H1 (cell line): ENCODE measurements around the gene KIF1B. TPM values are rescaled to one million over a fixed set of nuclear protein-coding genes. Genes with fewer than 3 reads are reported as not detected.
A peak's percentile ranks its signal among the peaks of the same experiment; 100 is the strongest.

Experiments
- CTCF ChIA-PET: fragments of 300-600 bp; sonication (Branson Sonifier 250); formaldehyde crosslinking; loops from one replicate; lab custom pipeline; 2021; ENCODE audit not compliant: partially characterized antibody; lab: Charles Lee
- POLR2A ChIA-PET: fragments of 300-600 bp; sonication (Branson Sonifier 250); formaldehyde crosslinking; loops from one replicate; lab custom pipeline; 2021; ENCODE audit warnings: inconsistent platforms; ENCODE audit not compliant: partially characterized antibody; lab: Charles Lee
- DNase-seq, 2 experiments: peaks; one replicate each; pipeline versions ENCODE4 v3.0.0 to v3.0.0-alpha.2; 2010 to 2022; ENCODE audit warnings: low spot score in 2 of 2, low read depth in 1 of 2, mixed read lengths in 1 of 2
- FAIRE-seq: peaks from 2 replicates; lab custom pipeline; 2011; peaks lifted over from hg19 to GRCh38; lab: Jason Lieb, UNC
- H2AFZ ChIP-seq: 2 replicates; pipeline ENCODE4 v1.8.1; 2012; ENCODE audit warnings: low read length, inconsistent platforms
- H2AK5ac ChIP-seq: 2 replicates; pipeline ENCODE4 v1.6.1; 2013; ENCODE audit warnings: low read depth, low read length
- H2BK120ac ChIP-seq: replicated peaks from 2 replicates; pipeline ENCODE3; 2013; ENCODE audit warnings: low read depth, low read length, inconsistent platforms
- H2BK12ac ChIP-seq: 2 replicates; pipeline ENCODE4 v1.6.1; 2013; ENCODE audit warnings: low read depth, low read length
- H2BK15ac ChIP-seq: 2 replicates; pipeline ENCODE4 v1.6.1; 2013; ENCODE audit warnings: low read length
- H2BK20ac ChIP-seq: 2 replicates; pipeline ENCODE4 v1.6.1; 2013; ENCODE audit warnings: low read length
- H2BK5ac ChIP-seq: 2 replicates; pipeline ENCODE4 v1.6.1; 2013; ENCODE audit warnings: low read depth, low read length
- H3K14ac ChIP-seq: 2 replicates; pipeline ENCODE4 v1.6.1; 2013; ENCODE audit warnings: inconsistent platforms; ENCODE audit not compliant: insufficient read length
- H3K18ac ChIP-seq: 2 replicates; pipeline ENCODE4 v1.6.1; 2013; ENCODE audit warnings: low read length; ENCODE audit errors: extremely low read depth
- H3K23ac ChIP-seq: 2 replicates; pipeline ENCODE4 v1.6.1; 2013; ENCODE audit warnings: inconsistent platforms; ENCODE audit not compliant: insufficient read length
- H3K23me2 ChIP-seq: 2 replicates; pipeline ENCODE4 v1.6.1; 2013; ENCODE audit warnings: low read depth, low read length
- H3K27ac ChIP-seq: 2 replicates; pipeline ENCODE4 v1.6.1; 2011; ENCODE audit warnings: low read depth, low read length, inconsistent platforms
- H3K27me3 ChIP-seq, 4 experiments: replicated peaks in 1 of 4; 1 replicate in 1 of 4; 2 replicates in 3 of 4; pipeline versions ENCODE4 v1.6.1 to v1.8.1; 2011 to 2013; ENCODE audit warnings: low read length in 3 of 4, mild to moderate bottlenecking in 3 of 4, inconsistent platforms in 2 of 4, mixed read lengths in 2 of 4, moderate library complexity in 1 of 4; ENCODE audit not compliant: control insufficient read depth in 3 of 4, insufficient read depth in 3 of 4; ENCODE audit errors: extremely low read depth in 1 of 4
- H3K36me3 ChIP-seq, 4 experiments: 2 replicates each; pipeline versions ENCODE4 v1.6.1 to v1.8.1; 2011 to 2013; ENCODE audit warnings: mild to moderate bottlenecking in 4 of 4, low read length in 3 of 4, moderate library complexity in 2 of 4, control low read depth in 1 of 4, inconsistent platforms in 1 of 4; ENCODE audit not compliant: insufficient read depth in 4 of 4, control insufficient read depth in 2 of 4
- H3K4ac ChIP-seq: replicated peaks from 2 replicates; pipeline ENCODE3; 2013; ENCODE audit warnings: low read length, low read depth, mixed read lengths, inconsistent platforms; ENCODE audit not compliant: insufficient read length
- H3K4me1 ChIP-seq, 4 experiments: replicated peaks in 1 of 4; 1 replicate in 1 of 4; 2 replicates in 3 of 4; pipeline versions ENCODE4 v1.6.1 to v1.8.1; 2011 to 2013; ENCODE audit warnings: low read length in 3 of 4, inconsistent platforms in 2 of 4, mixed read lengths in 1 of 4; ENCODE audit not compliant: insufficient read depth in 4 of 4, control insufficient read depth in 3 of 4
- H3K4me2 ChIP-seq, 2 experiments: 2 replicates each; pipeline versions ENCODE4 v1.6.1 to v1.8.1; 2011 to 2013; ENCODE audit warnings: low read depth in 2 of 2, low read length in 2 of 2, control low read depth in 1 of 2, inconsistent platforms in 1 of 2, mild to moderate bottlenecking in 1 of 2; ENCODE audit not compliant: insufficient read depth in 1 of 2
- H3K4me3 ChIP-seq, 4 experiments: fragments of 200-600, 300-600 bp in 1 of 4; sonication (generic), shearing (Covaris generic), sonication (Bioruptor Twin) in 1 of 4; 2 replicates each; pipeline versions ENCODE4 v1.5.1 to v1.8.1; 2011 to 2016; ENCODE audit warnings: low read length in 4 of 4, low read depth in 3 of 4, control low read depth in 2 of 4, inconsistent platforms in 2 of 4, mild to moderate bottlenecking in 2 of 4, mixed read lengths in 1 of 4, moderate library complexity in 1 of 4; ENCODE audit not compliant: insufficient read depth in 2 of 4; ENCODE audit errors: extremely low read depth in 1 of 4
- H3K56ac ChIP-seq: replicated peaks from 2 replicates; pipeline ENCODE3; 2013; ENCODE audit warnings: low read depth, mild to moderate bottlenecking, mixed read lengths, low read length, inconsistent platforms; ENCODE audit not compliant: insufficient read length
- H3K79me1 ChIP-seq: 2 replicates; pipeline ENCODE4 v1.6.1; 2013; ENCODE audit warnings: low read depth, low read length, control low read depth
- H3K79me2 ChIP-seq, 2 experiments: 2 replicates each; pipeline versions ENCODE4 v1.6.1 to v1.8.1; 2012 to 2013; ENCODE audit warnings: low read length in 2 of 2, mild to moderate bottlenecking in 2 of 2, inconsistent platforms in 1 of 2; ENCODE audit not compliant: insufficient read depth in 2 of 2, control insufficient read depth in 1 of 2
- H3K9ac ChIP-seq, 4 experiments: replicated peaks in 1 of 4; 1 replicate in 1 of 4; 2 replicates in 3 of 4; pipeline versions ENCODE4 v1.6.1 to v1.8.1; 2011 to 2013; ENCODE audit warnings: low read depth in 3 of 4, low read length in 3 of 4, control low read depth in 2 of 4, mild to moderate bottlenecking in 2 of 4, moderate library complexity in 2 of 4, inconsistent platforms in 1 of 4; ENCODE audit errors: extremely low read depth in 1 of 4
- H3K9me3 ChIP-seq, 2 experiments: 2 replicates each; pipeline versions ENCODE4 v1.6.1 to v1.8.1; 2012 to 2013; ENCODE audit warnings: mild to moderate bottlenecking in 2 of 2, moderate library complexity in 2 of 2, control low read depth in 1 of 2, inconsistent platforms in 1 of 2, low read depth in 1 of 2, low read length in 1 of 2, mixed read lengths in 1 of 2; ENCODE audit not compliant: insufficient read depth in 2 of 2
- H4K20me1 ChIP-seq, 2 experiments: replicated peaks in 1 of 2; 2 replicates each; pipeline versions ENCODE3 to v1.8.1; 2011 to 2013; ENCODE audit warnings: inconsistent platforms in 2 of 2, low read length in 2 of 2, mild to moderate bottlenecking in 1 of 2; ENCODE audit not compliant: insufficient read depth in 2 of 2, control insufficient read depth in 1 of 2
- H4K5ac ChIP-seq: 2 replicates; pipeline ENCODE4 v1.6.1; 2013; ENCODE audit warnings: low read length, low read depth, mixed read lengths, inconsistent platforms; ENCODE audit not compliant: insufficient read length
- H4K8ac ChIP-seq: 2 replicates; pipeline ENCODE4 v1.8.0; 2013; ENCODE audit warnings: mild to moderate bottlenecking, moderate library complexity, low read length, inconsistent platforms; ENCODE audit not compliant: insufficient read depth; ENCODE audit errors: extremely low read depth
- H4K91ac ChIP-seq: replicated peaks from 2 replicates; pipeline ENCODE3; 2013; ENCODE audit warnings: low read length, mixed read lengths, inconsistent platforms; ENCODE audit not compliant: insufficient read length
- BRCA1 ChIP-seq: IDR thresholded peaks from 2 replicates; pipeline ENCODE4 v1.6.1; 2012; ENCODE audit warnings: low read depth, low read length, improper control_type of control experiment
- CTCF ChIP-seq, 3 experiments: IDR thresholded peaks; 1 replicate in 2 of 3; 2 replicates in 1 of 3; pipeline versions ENCODE4 v1.5.1 to v1.6.1; 2011; ENCODE audit warnings: low read length in 3 of 3, mild to moderate bottlenecking in 3 of 3, inconsistent platforms in 2 of 3, low read depth in 1 of 3, moderate library complexity in 1 of 3; ENCODE audit not compliant: insufficient read depth in 1 of 3; ENCODE audit errors: control extremely low read depth in 1 of 3
- MAFK ChIP-seq: IDR thresholded peaks from 2 replicates; pipeline ENCODE4 v1.6.1; 2012; ENCODE audit warnings: low read depth, mild to moderate bottlenecking, improper control_type of control experiment, low read length
- SIN3A ChIP-seq, 2 experiments: IDR thresholded peaks in 1 of 2; conservative IDR thresholded peaks in 1 of 2; 2 replicates each; pipeline ENCODE4 v1.6.1; 2011 to 2012; ENCODE audit warnings: low read length in 2 of 2, improper control_type of control experiment in 1 of 2, low read depth in 1 of 2, mild to moderate bottlenecking in 1 of 2
- SIRT6 ChIP-seq: IDR thresholded peaks from one replicate; pipeline ENCODE4 v1.7.1; 2012; ENCODE audit warnings: low read length, inconsistent platforms
- TEAD4 ChIP-seq: IDR thresholded peaks from 2 replicates; pipeline ENCODE4 v1.6.1; 2012; ENCODE audit warnings: low read depth, low read length, inconsistent platforms, mixed read lengths
- WGBS, 2 experiments: shearing (Covaris generic) in 1 of 2; methylation state at CpG; one replicate each; pipeline versions ENCODE4 v1.1.6 to v1.1.7; 2013 to 2015; ENCODE audit warnings: low lambda C conversion rate in 2 of 2, mixed read lengths in 2 of 2, inconsistent platforms in 1 of 2, low coverage in 1 of 2, missing lambda C conversion rate in 1 of 2; ENCODE audit not compliant: insufficient replicate concordance in 2 of 2, insufficient coverage in 1 of 2, insufficient read length in 1 of 2; ENCODE audit errors: extremely low coverage in 1 of 2, missing lambda C conversion rate in 1 of 2; 5-methylcytosine and 5-hydroxymethylcytosine counted together
- polyA plus RNA-seq, 7 experiments: library from polyadenylated mRNA; depleted of rRNA in 3 of 7; stranded (reverse) in 5 of 7; unstranded in 2 of 7; fragments of >200 nt in 5 of 7; fragments of 200-250 nt in 2 of 7; gene quantifications; 1 replicate in 5 of 7; 2 replicates in 1 of 7; 4 replicates in 1 of 7; pipeline versions ENCODE4 v1.2.1 to v1.2.3, GENCODE V29; 2011 to 2013; ENCODE audit warnings: missing spikeins in 2 of 7, mixed read lengths in 2 of 7
- total RNA-seq: library from RNA; stranded (reverse); fragmentation: NEBNext Ultra II Directional; extraction: Animal tissue kit (Norgen Biotek cat#: 25700); gene quantifications from 2 replicates; pipeline ENCODE4 v1.2.1, GENCODE V29; 2021

KIF1B gene
- total and polyA plus RNA-seq, 2 of the 8 experiments (the other 6 are each of a cell fraction or from before 2014, with no cell fraction given), result 39.1 to 74.2 TPM

- H3K4me1 ChIP-seq, result peaks cover 0 to 2% (median under 1%) of the 10 kb centered on the region in 4 experiments; a peak in 1 of 7 replicates
- no peak for DNase-seq
- H2BK15ac ChIP-seq, result no peak overlapping the region
- H2BK20ac ChIP-seq, result no peak overlapping the region
- H3K14ac ChIP-seq, result no peak overlapping the region
- no peak overlapping the region for H2BK120ac ChIP-seq
- H3K23ac ChIP-seq, result no peak overlapping the region
- H3K4ac ChIP-seq, result no peak overlapping the region
- no peaks in the 10 kb centered on the region for H3K79me2 ChIP-seq
- H4K8ac ChIP-seq, result no peak overlapping the region
- 87% methylated on average over 4 of the region's 4 CpGs; no CpG with 5 or more reads in 1 of the 2 experiments for WGBS, 2 experiments
- H3K79me1 ChIP-seq, result no peaks in the 10 kb centered on the region
- no peaks in the 10 kb centered on the region; the same call in 1 of the 2 replicates for H3K23me2 ChIP-seq
- H4K91ac ChIP-seq, result no peak overlapping the region
- H3K27ac ChIP-seq, result no peak overlapping the region
- no peak overlapping the region for H3K18ac ChIP-seq
- CTCF ChIA-PET, result interaction anchor here (0.6 to 1.1 kb wide), 3 partner anchors 15 to 322 kb away, joined by 3 to 4 read pairs (median 3); no protein-coding TSS in a partner anchor
- no peak overlapping the region for H2BK5ac ChIP-seq
- no peak overlapping the region for H2AK5ac ChIP-seq
- no peaks in the 10 kb centered on the region for H3K9me3 ChIP-seq
- H3K27me3 ChIP-seq, result no peaks in the 10 kb centered on the region
- H2BK12ac ChIP-seq, result no peak overlapping the region
- no peak overlapping the region for H3K56ac ChIP-seq
- H3K4me2 ChIP-seq, result no peak overlapping the region
- POLR2A ChIA-PET, result interaction anchor here (0.7 kb wide), 1 partner anchor 257 kb away, joined by 3 read pairs; no protein-coding TSS in a partner anchor
- no peak overlapping the region for H3K9ac ChIP-seq
- H2AFZ ChIP-seq, result peak overlapping the region; percentile 85; the same call in 1 of the 2 replicates
- no peaks in the 10 kb centered on the region for H3K36me3 ChIP-seq
- no peak overlapping the region for H3K4me3 ChIP-seq
- H4K5ac ChIP-seq, result no peak overlapping the region
- FAIRE-seq, result no peak
- no peaks in the 10 kb centered on the region for H4K20me1 ChIP-seq
- no peak for TF ChIP-seq SIRT6
- no peak for TF ChIP-seq CTCF (IDR thresholded peaks at IDR 0.05; ENCODE audit: control extremely low read depth in 1 of 3, insufficient read depth in 1 of 3, low read depth in 1 of 3, low read length in 3 of 3)
- TF ChIP-seq BRCA1, result no peak
- TF ChIP-seq MAFK, result no peak
- no peak for TF ChIP-seq SIN3A (conservative IDR thresholded peaks at IDR 0.05 in 1 of 2, IDR thresholded peaks at IDR 0.05 in 1 of 2; ENCODE audit: low read depth in 1 of 2, low read length in 2 of 2)
- no peak for TF ChIP-seq TEAD4
Measured at GRCh38 chr1:10189659-10190058, 20.7 kb upstream of the KIF1B start.
